Ishikawa (cell line): Measurements from ENCODE around the gene DHFR2.

Experiments
- CEBPB ChIP-seq: IDR thresholded peaks from 2 replicates; pipeline ENCODE4 v1.6.1; 2012
- CREB1 ChIP-seq: IDR thresholded peaks from 2 replicates; pipeline ENCODE4 v1.6.1; 2012; ENCODE audit warnings: low read depth
- EGR1 ChIP-seq: IDR thresholded peaks from 2 replicates; pipeline ENCODE4 v1.6.1; 2012
- EP300 ChIP-seq: IDR thresholded peaks from 2 replicates; pipeline ENCODE4 v1.6.1; 2012; ENCODE audit warnings: borderline replicate concordance
- FOXM1 ChIP-seq: IDR thresholded peaks from 2 replicates; pipeline ENCODE4 v1.6.1; 2012; ENCODE audit warnings: low read depth, borderline replicate concordance
- MAX ChIP-seq: IDR thresholded peaks from 2 replicates; pipeline ENCODE4 v1.6.1; 2012
- NFIC ChIP-seq: IDR thresholded peaks from 2 replicates; pipeline ENCODE4 v1.6.1; 2012
- RAD21 ChIP-seq: IDR thresholded peaks from 2 replicates; pipeline ENCODE4 v1.6.1; 2012; ENCODE audit warnings: low read depth
- TAF1 ChIP-seq: IDR thresholded peaks from 2 replicates; pipeline ENCODE4 v1.6.1; 2012; ENCODE audit warnings: low read depth, mild to moderate bottlenecking
- TEAD4 ChIP-seq: IDR thresholded peaks from 2 replicates; pipeline ENCODE4 v1.6.1; 2012
- USF1 ChIP-seq: IDR thresholded peaks from 2 replicates; pipeline ENCODE4 v1.6.1; 2012
- YY1 ChIP-seq: IDR thresholded peaks from 2 replicates; pipeline ENCODE4 v1.6.1; 2012; ENCODE audit warnings: low read depth
- ZBTB7A ChIP-seq: IDR thresholded peaks from 2 replicates; pipeline ENCODE4 v1.6.1; 2012; ENCODE audit warnings: low read depth
- TF ChIP-seq, protein P1 (sequence below): IDR thresholded peaks from 2 replicates; pipeline ENCODE4 v1.6.1; 2012; ENCODE audit warnings: low read depth, mild to moderate bottlenecking

DNA sequence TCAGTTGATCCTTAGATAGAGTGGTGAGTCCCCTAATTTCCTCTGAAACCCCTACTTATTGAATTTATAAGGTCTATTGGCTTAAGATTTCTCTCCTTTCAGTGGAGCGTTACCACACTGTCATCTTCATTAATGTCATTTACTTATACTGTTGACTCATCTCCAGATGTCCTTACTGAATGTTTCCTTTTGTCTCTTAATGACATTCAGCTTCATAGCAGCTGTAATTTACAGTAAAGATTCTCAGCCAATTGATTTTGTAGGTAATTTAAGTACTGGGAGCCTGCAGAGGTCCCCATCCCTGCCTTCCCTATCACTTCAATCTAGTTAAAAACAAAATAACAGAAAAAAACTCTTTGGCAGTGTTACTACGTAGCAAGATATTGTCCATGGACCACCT is 53.1 kb downstream of the DHFR2 start:
- TF ChIP-seq USF1 (no peak), FOXM1 (no peak), NFIC (no peak), RAD21 (no peak), EP300 (no peak), ZBTB7A (no peak), CREB1 (no peak), TEAD4 (no peak), EGR1 (no peak), CEBPB (no peak), YY1 (no peak), MAX (no peak), TAF1 (no peak)
- TF ChIP-seq, protein P1, sequence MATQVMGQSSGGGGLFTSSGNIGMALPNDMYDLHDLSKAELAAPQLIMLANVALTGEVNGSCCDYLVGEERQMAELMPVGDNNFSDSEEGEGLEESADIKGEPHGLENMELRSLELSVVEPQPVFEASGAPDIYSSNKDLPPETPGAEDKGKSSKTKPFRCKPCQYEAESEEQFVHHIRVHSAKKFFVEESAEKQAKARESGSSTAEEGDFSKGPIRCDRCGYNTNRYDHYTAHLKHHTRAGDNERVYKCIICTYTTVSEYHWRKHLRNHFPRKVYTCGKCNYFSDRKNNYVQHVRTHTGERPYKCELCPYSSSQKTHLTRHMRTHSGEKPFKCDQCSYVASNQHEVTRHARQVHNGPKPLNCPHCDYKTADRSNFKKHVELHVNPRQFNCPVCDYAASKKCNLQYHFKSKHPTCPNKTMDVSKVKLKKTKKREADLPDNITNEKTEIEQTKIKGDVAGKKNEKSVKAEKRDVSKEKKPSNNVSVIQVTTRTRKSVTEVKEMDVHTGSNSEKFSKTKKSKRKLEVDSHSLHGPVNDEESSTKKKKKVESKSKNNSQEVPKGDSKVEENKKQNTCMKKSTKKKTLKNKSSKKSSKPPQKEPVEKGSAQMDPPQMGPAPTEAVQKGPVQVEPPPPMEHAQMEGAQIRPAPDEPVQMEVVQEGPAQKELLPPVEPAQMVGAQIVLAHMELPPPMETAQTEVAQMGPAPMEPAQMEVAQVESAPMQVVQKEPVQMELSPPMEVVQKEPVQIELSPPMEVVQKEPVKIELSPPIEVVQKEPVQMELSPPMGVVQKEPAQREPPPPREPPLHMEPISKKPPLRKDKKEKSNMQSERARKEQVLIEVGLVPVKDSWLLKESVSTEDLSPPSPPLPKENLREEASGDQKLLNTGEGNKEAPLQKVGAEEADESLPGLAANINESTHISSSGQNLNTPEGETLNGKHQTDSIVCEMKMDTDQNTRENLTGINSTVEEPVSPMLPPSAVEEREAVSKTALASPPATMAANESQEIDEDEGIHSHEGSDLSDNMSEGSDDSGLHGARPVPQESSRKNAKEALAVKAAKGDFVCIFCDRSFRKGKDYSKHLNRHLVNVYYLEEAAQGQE, result no peak
